ENCODE results near the gene OLFML1. TPM values are rescaled to one million over a fixed set of nuclear protein-coding genes. Genes with fewer than 3 reads are reported as not detected.

The OLFML1 gene
- total RNA-seq, 4 donors from 2014 or later: 1.2 to 5.3 (median 2.2) TPM

DNA sequence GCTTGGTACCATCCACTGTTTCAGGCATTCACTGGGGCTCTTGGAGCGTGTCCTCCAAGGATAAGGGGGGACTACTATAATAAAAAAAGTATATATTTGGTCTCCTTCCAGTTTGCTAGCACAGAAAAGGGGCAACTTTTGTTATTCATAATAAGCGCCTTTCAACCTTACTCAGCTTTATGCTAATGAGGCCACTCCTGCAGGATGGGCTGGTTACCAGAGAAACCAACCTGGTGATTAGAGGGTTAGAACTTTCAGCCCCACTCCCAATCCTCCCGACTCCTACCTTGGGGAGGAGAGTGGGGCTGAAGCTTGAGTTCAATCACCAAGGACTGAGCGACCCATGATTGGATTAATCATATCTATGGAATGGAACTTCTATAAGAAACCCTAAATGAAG, 60.3 kb downstream of the OLFML1 start:
- Histone ChIP-seq H3K36me3 (peaks cover 8% of the 10 kb centered on the region), H3K4me1 (peaks cover 47% of the 10 kb centered on the region), H3K27ac (peak overlapping the region; percentile 86), H3K27me3 (no peaks in the 10 kb centered on the region), H3K9me3 (no peaks in the 10 kb centered on the region), H3K4me3 (no peak overlapping the region)
- 76% methylated on average over 4 of the region's 4 CpGs for WGBS
- DNase-seq (ENCODE audit: low spot score in 2 of 2): no peak
- TF ChIP-seq, protein P1, sequence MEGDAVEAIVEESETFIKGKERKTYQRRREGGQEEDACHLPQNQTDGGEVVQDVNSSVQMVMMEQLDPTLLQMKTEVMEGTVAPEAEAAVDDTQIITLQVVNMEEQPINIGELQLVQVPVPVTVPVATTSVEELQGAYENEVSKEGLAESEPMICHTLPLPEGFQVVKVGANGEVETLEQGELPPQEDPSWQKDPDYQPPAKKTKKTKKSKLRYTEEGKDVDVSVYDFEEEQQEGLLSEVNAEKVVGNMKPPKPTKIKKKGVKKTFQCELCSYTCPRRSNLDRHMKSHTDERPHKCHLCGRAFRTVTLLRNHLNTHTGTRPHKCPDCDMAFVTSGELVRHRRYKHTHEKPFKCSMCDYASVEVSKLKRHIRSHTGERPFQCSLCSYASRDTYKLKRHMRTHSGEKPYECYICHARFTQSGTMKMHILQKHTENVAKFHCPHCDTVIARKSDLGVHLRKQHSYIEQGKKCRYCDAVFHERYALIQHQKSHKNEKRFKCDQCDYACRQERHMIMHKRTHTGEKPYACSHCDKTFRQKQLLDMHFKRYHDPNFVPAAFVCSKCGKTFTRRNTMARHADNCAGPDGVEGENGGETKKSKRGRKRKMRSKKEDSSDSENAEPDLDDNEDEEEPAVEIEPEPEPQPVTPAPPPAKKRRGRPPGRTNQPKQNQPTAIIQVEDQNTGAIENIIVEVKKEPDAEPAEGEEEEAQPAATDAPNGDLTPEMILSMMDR (IDR thresholded peaks at IDR 0.05): no peak
- TF ChIP-seq POLR2AphosphoS5 (IDR thresholded peaks at IDR 0.05) (no peak), POLR2A (IDR thresholded peaks at IDR 0.05) (no peak), EP300 (IDR thresholded peaks at IDR 0.05) (no peak)

DNA sequence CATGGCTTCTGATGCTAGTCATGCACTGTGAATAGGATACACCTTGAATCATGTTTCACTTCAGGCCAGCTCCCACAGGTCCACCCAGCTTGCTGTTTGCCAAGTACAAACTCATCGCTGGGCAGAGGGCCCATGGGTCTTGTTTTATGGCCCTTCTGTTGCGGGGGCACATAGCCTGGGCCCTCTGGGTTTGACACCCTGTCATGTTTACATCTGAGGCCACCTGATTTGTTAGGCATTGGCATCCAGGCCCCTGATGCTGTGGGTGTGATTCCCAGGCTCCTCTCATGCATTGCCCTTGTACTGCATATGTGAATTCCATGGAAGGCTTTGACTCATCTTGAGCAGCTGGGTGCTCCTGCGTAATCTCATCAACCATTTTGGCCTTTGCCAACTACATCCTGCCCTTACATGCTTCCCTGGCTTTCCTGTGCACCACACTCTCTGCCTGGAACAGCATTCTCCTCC, 61.1 kb downstream of the OLFML1 start:
- peaks cover 39% of the 10 kb centered on the region for H3K4me1 ChIP-seq
- H3K4me3 ChIP-seq: no peak overlapping the region
- H3K27ac ChIP-seq: peak overlapping the region; percentile 86
- no peak for DNase-seq (ENCODE audit: low spot score in 2 of 2)
- 40% methylated on average over 3 of the region's 3 CpGs for WGBS
- no peaks in the 10 kb centered on the region for H3K27me3 ChIP-seq
- TF ChIP-seq EP300 (IDR thresholded peaks at IDR 0.05): no peak
- peak in 1 of 3 donors; percentile 35 for TF ChIP-seq POLR2AphosphoS5 (IDR thresholded peaks at IDR 0.05)
- TF ChIP-seq POLR2A (IDR thresholded peaks at IDR 0.05): no peak
- H3K9me3 ChIP-seq: no peaks in the 10 kb centered on the region
- H3K36me3 ChIP-seq: peaks cover 8% of the 10 kb centered on the region

DNA sequence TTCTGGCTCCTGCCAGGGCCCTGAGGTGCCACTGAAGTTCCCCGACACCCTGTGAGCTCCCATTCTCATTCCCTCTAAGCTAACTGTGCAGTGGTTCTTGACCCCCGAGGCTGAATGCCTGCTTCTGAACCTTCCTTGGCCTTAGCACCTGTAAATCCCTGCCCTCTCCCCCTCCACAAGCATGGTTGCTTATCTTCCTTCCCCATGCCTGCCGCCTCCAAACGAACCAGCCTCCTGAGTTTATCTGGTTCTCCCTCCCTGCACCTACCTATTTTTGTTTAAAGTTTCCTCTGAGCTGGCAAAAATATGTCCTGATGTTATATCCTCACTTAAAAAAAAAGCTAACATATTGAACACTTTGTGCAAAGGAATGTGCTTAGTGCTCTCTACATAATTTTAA, 62.4 kb downstream of the OLFML1 start:
- TF ChIP-seq, protein P1 (IDR thresholded peaks at IDR 0.05): no peak
- TF ChIP-seq EP300 (IDR thresholded peaks at IDR 0.05) (no peak), POLR2AphosphoS5 (IDR thresholded peaks at IDR 0.05) (no peak), POLR2A (IDR thresholded peaks at IDR 0.05) (no peak)
- H3K27ac ChIP-seq: peak overlapping the region; percentile 73
- H3K4me3 ChIP-seq: no peak overlapping the region
- H3K4me1 ChIP-seq: peaks cover 36% of the 10 kb centered on the region
- DNase-seq (ENCODE audit: low spot score in 2 of 2): no peak
- H3K36me3 ChIP-seq: peaks cover 8% of the 10 kb centered on the region
- no peaks in the 10 kb centered on the region for H3K27me3 ChIP-seq
- WGBS: 56% methylated on average over 4 of the region's 4 CpGs
- H3K9me3 ChIP-seq: no peaks in the 10 kb centered on the region

DNA sequence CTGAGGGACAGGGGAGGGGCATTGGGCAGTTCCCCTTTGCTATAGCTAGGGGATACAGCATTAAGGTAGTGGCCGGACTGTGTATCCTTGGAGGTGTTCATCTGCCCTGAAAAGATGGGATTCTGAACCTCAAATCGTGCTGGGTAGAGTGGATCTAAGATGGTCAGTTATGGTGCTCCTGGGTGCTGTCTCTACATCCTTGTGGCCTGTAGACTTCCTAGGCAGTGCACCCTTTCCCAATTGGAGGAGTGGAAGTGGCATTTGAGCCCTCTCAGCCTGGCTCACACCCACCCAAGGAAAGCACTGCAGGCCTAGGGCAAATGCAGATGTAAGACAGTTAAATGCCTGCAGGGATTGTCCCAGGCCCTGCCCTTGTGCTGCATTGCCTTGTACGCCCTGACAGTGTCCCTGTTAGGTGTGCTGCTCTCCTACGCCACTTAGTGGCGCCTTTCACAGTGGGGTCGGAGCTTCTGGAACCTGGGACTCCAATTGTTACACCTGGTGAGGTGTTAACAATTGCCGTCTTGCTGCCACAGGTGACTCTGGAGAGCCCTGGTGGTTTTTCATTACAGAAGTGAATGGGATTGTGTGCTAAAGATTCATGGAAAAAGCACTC, 63.5 kb downstream of the OLFML1 start:
- 83% methylated on average over 6 of the region's 7 CpGs for WGBS
- DNase-seq (ENCODE audit: low spot score in 2 of 2): no peak
- no peak for TF ChIP-seq POLR2A (IDR thresholded peaks at IDR 0.05)
- TF ChIP-seq, protein P1 (IDR thresholded peaks at IDR 0.05): peak; percentile 30 to 32
- TF ChIP-seq POLR2AphosphoS5 (IDR thresholded peaks at IDR 0.05): no peak
- TF ChIP-seq EP300 (IDR thresholded peaks at IDR 0.05): no peak
- Histone ChIP-seq H3K27me3 (no peaks in the 10 kb centered on the region), H3K4me1 (peaks cover 30% of the 10 kb centered on the region), H3K36me3 (peaks cover 8% of the 10 kb centered on the region), H3K9me3 (no peaks in the 10 kb centered on the region), H3K4me3 (no peak overlapping the region), H3K27ac (no peak overlapping the region)

DNA sequence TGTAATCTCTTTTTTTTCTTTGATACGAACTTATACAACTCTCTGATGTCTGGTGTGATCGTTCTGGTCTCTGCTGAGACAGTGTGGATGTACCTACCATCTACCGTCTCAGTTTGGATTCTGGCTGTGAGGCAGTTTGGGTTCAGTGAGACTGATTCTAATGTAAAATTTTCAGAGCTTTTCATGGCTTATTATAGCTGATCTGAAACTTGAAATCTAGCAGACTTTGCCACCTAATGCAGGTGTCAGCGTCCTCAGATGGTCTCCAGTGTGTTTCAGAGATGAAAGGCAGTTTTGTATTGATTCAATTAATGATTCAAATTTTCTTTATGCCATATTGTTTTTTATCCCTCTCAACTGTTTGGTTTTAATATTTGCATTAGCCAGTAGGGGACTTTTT, 64.4 kb downstream of the OLFML1 start:
- Histone ChIP-seq H3K27ac (no peak overlapping the region), H3K9me3 (no peaks in the 10 kb centered on the region), H3K4me1 (peaks cover 30% of the 10 kb centered on the region), H3K36me3 (peaks cover 8% of the 10 kb centered on the region), H3K27me3 (no peaks in the 10 kb centered on the region), H3K4me3 (no peak overlapping the region)
- 89% methylated on average over 4 of the region's 4 CpGs for WGBS
- no peak for TF ChIP-seq EP300 (IDR thresholded peaks at IDR 0.05)
- TF ChIP-seq, protein P1 (IDR thresholded peaks at IDR 0.05): no peak
- TF ChIP-seq POLR2AphosphoS5 (IDR thresholded peaks at IDR 0.05): no peak
- TF ChIP-seq POLR2A (IDR thresholded peaks at IDR 0.05): no peak
- DNase-seq (ENCODE audit: low spot score in 2 of 2): no peak

Measured in suprapubic skin (tissue), 4 donors.